ENCODE data around the gene SYCN. TPM values are rescaled to one million over a fixed set of nuclear protein-coding genes. Genes with fewer than 3 reads are reported as not detected.

Gene SYCN
- total and polyA plus RNA-seq, 2 donors (not counting 3 experiments of a cell fraction or from before 2014, with no cell fraction given) = not detected

DNA sequence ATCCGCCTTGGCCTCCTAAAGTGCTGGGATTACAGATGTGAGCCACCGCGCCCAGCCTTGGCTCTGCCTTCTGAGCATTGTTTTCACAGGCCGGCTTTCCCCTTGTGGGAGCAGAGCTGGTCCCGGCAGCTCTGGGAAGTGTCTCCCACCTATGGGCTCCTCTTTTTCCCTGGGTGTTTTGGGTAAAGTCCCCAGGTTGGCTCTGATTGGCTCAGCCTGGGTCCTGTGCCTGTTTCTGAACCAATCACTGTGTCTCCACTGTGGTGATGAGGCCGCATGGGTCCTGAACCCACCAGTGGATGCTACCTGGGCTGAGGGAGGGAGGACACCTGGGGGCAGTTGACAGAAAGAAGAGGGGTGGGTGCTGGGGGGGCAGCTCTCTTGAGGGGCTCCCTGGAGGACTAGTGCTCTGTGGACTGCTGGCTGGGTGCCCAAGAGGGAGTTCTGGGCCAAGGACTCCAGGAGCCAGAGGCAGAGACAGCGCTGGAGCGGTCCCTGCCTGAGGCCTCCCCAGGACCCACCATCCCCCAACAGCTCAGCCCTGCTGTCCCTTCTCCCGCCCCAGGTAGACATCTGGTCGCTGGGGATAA is 26.9 kb downstream of the SYCN start:
- DNase-seq (ENCODE audit: low read depth, low spot score) = no peak
- no peaks in the 10 kb centered on the region for H3K9me1 ChIP-seq (replicated peaks; ENCODE audit: control insufficient read depth, extremely low read depth, insufficient read depth, low read length)
- H3K36me3 ChIP-seq (ENCODE audit: control insufficient read depth in 2 of 2, extremely low read depth in 1 of 2, insufficient read depth in 2 of 2, low read length in 2 of 2) = peaks cover 3 to 29% of the 10 kb centered on the region in 2 experiments
- H3K4me2 ChIP-seq (ENCODE audit: insufficient read depth, low read length) = no peak overlapping the region
- H3K9me3 ChIP-seq (replicated peaks; ENCODE audit: control insufficient read depth, insufficient read depth, low read length) = no peaks in the 10 kb centered on the region
- BruUV-seq (replicated peaks) = no TSS peak
- H4K20me1 ChIP-seq (replicated peaks; ENCODE audit: control insufficient read depth, extremely low read depth, insufficient read depth, low read length) = no peaks in the 10 kb centered on the region
- ChIA-PET POLR2A (no interaction called here), CTCF (no interaction called here)
- FAIRE-seq = no peak
- intact Hi-C loops (cut with micrococcal nuclease) = no loop called here
- H3K27ac ChIP-seq (ENCODE audit: insufficient read depth, low read depth, low read length) = no peak overlapping the region
- no peaks in the 10 kb centered on the region for H3K79me2 ChIP-seq (ENCODE audit: control insufficient read depth, insufficient read depth, low read length)
- TF ChIP-seq, protein P1, sequence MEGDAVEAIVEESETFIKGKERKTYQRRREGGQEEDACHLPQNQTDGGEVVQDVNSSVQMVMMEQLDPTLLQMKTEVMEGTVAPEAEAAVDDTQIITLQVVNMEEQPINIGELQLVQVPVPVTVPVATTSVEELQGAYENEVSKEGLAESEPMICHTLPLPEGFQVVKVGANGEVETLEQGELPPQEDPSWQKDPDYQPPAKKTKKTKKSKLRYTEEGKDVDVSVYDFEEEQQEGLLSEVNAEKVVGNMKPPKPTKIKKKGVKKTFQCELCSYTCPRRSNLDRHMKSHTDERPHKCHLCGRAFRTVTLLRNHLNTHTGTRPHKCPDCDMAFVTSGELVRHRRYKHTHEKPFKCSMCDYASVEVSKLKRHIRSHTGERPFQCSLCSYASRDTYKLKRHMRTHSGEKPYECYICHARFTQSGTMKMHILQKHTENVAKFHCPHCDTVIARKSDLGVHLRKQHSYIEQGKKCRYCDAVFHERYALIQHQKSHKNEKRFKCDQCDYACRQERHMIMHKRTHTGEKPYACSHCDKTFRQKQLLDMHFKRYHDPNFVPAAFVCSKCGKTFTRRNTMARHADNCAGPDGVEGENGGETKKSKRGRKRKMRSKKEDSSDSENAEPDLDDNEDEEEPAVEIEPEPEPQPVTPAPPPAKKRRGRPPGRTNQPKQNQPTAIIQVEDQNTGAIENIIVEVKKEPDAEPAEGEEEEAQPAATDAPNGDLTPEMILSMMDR (IDR thresholded peaks at IDR 0.05; ENCODE audit: extremely low read depth in 1 of 2, insufficient read depth in 1 of 2, low read depth in 1 of 2, low read length in 2 of 2) = no peak
- TF ChIP-seq JUN (IDR thresholded peaks at IDR 0.05; ENCODE audit: borderline replicate concordance, insufficient read depth, insufficient read length, low read depth) (no peak), EZH2 (IDR thresholded peaks at IDR 0.05; ENCODE audit: borderline replicate concordance, low read depth, low read length, severe bottlenecking) (no peak), MYC (IDR thresholded peaks at IDR 0.05; ENCODE audit: low read depth, low read length) (no peak), GATA2 (IDR thresholded peaks at IDR 0.05; ENCODE audit: insufficient read depth, insufficient read length, low read depth, low read length) (no peak), FOS (IDR thresholded peaks at IDR 0.05; ENCODE audit: borderline replicate concordance, insufficient read depth, low read length) (no peak), POLR2AphosphoS5 (IDR thresholded peaks at IDR 0.05; ENCODE audit: insufficient read depth, low read depth, low read length) (no peak), POLR2A (IDR thresholded peaks at IDR 0.05; ENCODE audit: low read depth, low read length) (no peak)
- TF ChIP-seq, protein P2, sequence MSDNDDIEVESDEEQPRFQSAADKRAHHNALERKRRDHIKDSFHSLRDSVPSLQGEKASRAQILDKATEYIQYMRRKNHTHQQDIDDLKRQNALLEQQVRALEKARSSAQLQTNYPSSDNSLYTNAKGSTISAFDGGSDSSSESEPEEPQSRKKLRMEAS (IDR thresholded peaks at IDR 0.05; ENCODE audit: insufficient read depth, insufficient read length) = no peak
- no peak overlapping the region for H2AFZ ChIP-seq (ENCODE audit: low read depth, low read length)
- H3K9ac ChIP-seq (replicated peaks; ENCODE audit: extremely low read depth, insufficient read depth, low read length) = no peak overlapping the region
- H3K4me1 ChIP-seq (ENCODE audit: control insufficient read depth, extremely low read depth, insufficient read depth, low read length) = no peaks in the 10 kb centered on the region
- no peak overlapping the region for H3K4me3 ChIP-seq (replicated peaks in 1 of 3; ENCODE audit: insufficient read depth in 1 of 3, low read depth in 1 of 3, low read length in 3 of 3)
- no peaks in the 10 kb centered on the region for H3K27me3 ChIP-seq (ENCODE audit: control insufficient read depth in 2 of 2, insufficient read depth in 2 of 2, low read length in 2 of 2)
- dilution Hi-C loops (cut with MboI; ENCODE audit: extremely low pct_ligation_motif_present, low sequenced_read_pairs) = no loop called here
